Osteocyte (in vitro differentiated cells): ENCODE data around the gene FLII. TPM values are rescaled to one million over a fixed set of nuclear protein-coding genes. Genes with fewer than 3 reads are reported as not detected.
A peak's percentile ranks its signal among the peaks of the same experiment; 100 is the strongest.
"Not testable (repeated sequence)": the region's sequence is repeated elsewhere in the genome, so short reads cannot be mapped to it uniquely, and the experiment has no call there.

ENCODE experiments used
- DNase-seq: peaks from one replicate; pipeline ENCODE4 v3.0.0; 2021; ENCODE audit warnings: mixed read lengths; ENCODE audit not compliant: unreplicated experiment; ENCODE audit errors: extremely low spot score
- H3K27ac Mint-ChIP-seq: one replicate; pipeline ENCODE4 v1.8.0; 2021; ENCODE audit warnings: mild to moderate bottlenecking, mixed read lengths; ENCODE audit not compliant: unreplicated experiment
- H3K27me3 Mint-ChIP-seq: one replicate; pipeline ENCODE4 v1.8.0; 2021; ENCODE audit warnings: mixed read lengths; ENCODE audit not compliant: unreplicated experiment
- H3K36me3 Mint-ChIP-seq: one replicate; pipeline ENCODE4 v1.8.0; 2021; ENCODE audit warnings: mixed read lengths; ENCODE audit not compliant: unreplicated experiment
- H3K4me1 Mint-ChIP-seq: one replicate; pipeline ENCODE4 v1.8.0; 2021; ENCODE audit warnings: mixed read lengths; ENCODE audit not compliant: unreplicated experiment
- H3K4me3 Mint-ChIP-seq: one replicate; pipeline ENCODE4 v1.8.0; 2021; ENCODE audit warnings: mild to moderate bottlenecking, moderate library complexity, mixed read lengths; ENCODE audit not compliant: unreplicated experiment
- H3K9me3 Mint-ChIP-seq: one replicate; pipeline ENCODE4 v1.8.0; 2021; ENCODE audit warnings: mixed read lengths; ENCODE audit not compliant: unreplicated experiment
- CTCF ChIP-seq: fragments of 200-600 bp; sonication (generic); IDR thresholded peaks from 2 replicates; pipeline ENCODE4 v1.5.0; 2021; ENCODE audit warnings: antibody characterized with exemption, mild to moderate bottlenecking, moderate library complexity
- total RNA-seq: library from RNA; stranded (reverse); gene quantifications from 2 replicates; pipeline ENCODE4 v1.2.1, GENCODE V29; 2021

FLII gene
- total RNA-seq, 1 donor from 2014 or later: 214 TPM

- TF ChIP-seq CTCF: no peak
- Mint-ChIP-seq H3K27me3 (no peaks in the 10 kb centered on the region), H3K36me3 (no peaks in the 10 kb centered on the region), H3K4me1 (peaks cover 29% of the 10 kb centered on the region), H3K9me3 (no peaks in the 10 kb centered on the region), H3K27ac (peak within 1 kb of the TSS; percentile 89), H3K4me3 (peak within 1 kb of the TSS; percentile 97)
- peak; percentile 99 for DNase-seq
Measured at GRCh38 chr17:18225121-18225641, 33.4 kb downstream of the FLII start, which contains the start of gene LLGL1. LLGL1 (plus strand) TSS chr17:18225635; CDS start chr17:18225683, 48 bp downstream.

DNA sequence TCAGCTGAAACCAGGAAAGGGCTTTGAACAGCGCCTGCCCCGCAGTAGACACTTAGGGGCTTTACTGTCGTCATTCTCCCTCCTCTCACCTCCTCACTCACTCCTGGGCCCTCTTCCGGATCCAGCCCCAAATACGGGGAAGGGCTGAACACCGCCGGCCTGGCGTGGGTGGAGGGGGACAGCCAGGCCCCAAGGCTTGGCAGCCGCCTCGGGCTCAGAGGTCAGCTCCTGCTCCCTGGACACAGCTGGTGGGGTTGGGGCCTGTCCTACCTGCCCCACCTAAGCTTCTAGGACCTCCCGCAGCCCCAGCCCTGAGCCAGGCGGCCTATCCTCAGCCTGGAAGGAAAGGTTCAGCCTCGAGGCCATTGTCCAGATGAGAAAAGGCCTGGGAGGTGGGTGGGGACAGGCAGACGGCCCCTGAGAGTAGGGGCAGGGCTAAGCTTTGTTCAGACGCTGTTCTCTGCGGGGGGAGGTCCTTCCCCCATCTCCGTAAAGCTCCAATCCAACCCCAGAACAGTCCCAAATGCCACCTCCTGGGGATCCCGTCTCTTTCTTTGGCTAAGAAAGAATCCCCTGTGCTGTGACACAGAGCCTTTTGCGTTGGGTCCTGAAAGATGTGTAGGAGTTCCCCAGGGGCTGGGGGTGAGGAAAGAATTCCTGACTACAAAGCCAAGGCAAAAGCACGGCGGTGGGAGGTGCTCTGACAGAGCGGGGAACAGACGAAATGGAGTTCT, 34.0 kb downstream of the FLII start:
- peaks cover 29% of the 10 kb centered on the region for H3K4me1 Mint-ChIP-seq
- DNase-seq: no peak

DNA sequence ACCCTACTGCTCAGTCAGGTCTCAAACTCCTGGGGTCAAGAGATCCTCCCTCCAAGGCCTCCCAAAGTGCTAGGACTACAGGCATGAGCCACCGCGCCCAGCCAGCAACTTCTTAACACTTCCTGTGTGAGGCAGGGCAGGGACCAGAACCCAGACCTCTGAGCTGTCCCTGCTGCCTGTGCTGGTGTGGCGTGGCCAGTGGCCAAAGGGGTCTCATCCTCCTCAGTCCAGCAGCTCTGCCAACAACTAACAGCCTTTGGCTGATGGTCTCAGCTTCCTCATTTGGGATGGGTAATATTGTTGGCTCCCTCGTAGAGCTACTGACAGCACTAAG, 34.5 kb downstream of the FLII start:
- no peaks in the 10 kb centered on the region for H3K36me3 Mint-ChIP-seq

More for the DNA sequence above, 34.0 kb downstream of the FLII start:
- peak overlapping the region; percentile 71 for H3K4me3 Mint-ChIP-seq
- H3K27me3 Mint-ChIP-seq: no peaks in the 10 kb centered on the region
- no peak for TF ChIP-seq CTCF
- H3K36me3 Mint-ChIP-seq: no peaks in the 10 kb centered on the region
- peak overlapping the region; percentile 85 for H3K27ac Mint-ChIP-seq
- H3K9me3 Mint-ChIP-seq: no peaks in the 10 kb centered on the region

GRCh38 chr17:18218756-18219415, 39.7 kb downstream of the FLII start:
- no peak for DNase-seq
- no peak for TF ChIP-seq CTCF
- Mint-ChIP-seq H3K4me1 (peaks cover 10% of the 10 kb centered on the region), H3K36me3 (no peaks in the 10 kb centered on the region), H3K27ac (peak overlapping the region; percentile 57), H3K4me3 (no peak overlapping the region), H3K9me3 (no peaks in the 10 kb centered on the region), H3K27me3 (no peaks in the 10 kb centered on the region)

More for the DNA sequence above, 34.5 kb downstream of the FLII start:
- no peak for TF ChIP-seq CTCF
- DNase-seq: no peak
- Mint-ChIP-seq H3K4me1 (peaks cover 33% of the 10 kb centered on the region), H3K27ac (no peak overlapping the region), H3K9me3 (no peaks in the 10 kb centered on the region), H3K27me3 (no peaks in the 10 kb centered on the region), H3K4me3 (no peak overlapping the region)

DNA sequence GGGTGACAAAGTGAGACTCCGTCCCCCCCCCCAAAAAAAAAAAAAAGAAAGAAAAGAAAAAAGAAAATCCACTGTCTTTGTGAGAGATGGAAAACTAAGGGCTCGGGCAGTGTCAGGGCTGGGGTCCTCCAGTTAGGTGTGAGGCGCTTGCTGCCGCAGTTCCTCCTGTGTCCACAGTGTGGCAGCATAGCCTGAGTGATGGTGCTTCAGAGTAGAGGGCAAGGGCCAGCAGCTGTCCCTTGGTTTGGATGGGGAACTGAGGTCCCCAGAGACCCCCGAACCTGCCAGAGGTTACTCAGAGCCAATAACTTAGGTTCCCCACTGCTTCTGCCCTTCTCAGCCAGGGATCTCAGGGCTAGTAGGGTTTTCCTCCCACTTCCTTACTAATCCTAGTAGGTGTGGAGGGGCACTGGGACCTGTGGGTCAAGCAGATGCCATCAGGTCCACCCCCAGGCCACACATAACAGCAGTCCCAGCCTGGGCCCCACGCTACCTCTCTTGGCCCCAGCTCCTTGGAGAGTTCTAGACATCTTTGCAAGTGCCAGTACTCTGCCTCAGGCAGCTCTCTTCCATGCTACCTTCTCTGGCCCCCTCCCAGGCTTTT, 41.0 kb downstream of the FLII start:
- H3K4me3 Mint-ChIP-seq: no peak overlapping the region
- peaks cover 10% of the 10 kb centered on the region for H3K4me1 Mint-ChIP-seq
- no peak overlapping the region for H3K27ac Mint-ChIP-seq
- H3K27me3 Mint-ChIP-seq: no peaks in the 10 kb centered on the region
- peak; percentile 85 for TF ChIP-seq CTCF
- H3K36me3 Mint-ChIP-seq: no peaks in the 10 kb centered on the region
- H3K9me3 Mint-ChIP-seq: no peaks in the 10 kb centered on the region
- peak; percentile 90 for DNase-seq

DNA sequence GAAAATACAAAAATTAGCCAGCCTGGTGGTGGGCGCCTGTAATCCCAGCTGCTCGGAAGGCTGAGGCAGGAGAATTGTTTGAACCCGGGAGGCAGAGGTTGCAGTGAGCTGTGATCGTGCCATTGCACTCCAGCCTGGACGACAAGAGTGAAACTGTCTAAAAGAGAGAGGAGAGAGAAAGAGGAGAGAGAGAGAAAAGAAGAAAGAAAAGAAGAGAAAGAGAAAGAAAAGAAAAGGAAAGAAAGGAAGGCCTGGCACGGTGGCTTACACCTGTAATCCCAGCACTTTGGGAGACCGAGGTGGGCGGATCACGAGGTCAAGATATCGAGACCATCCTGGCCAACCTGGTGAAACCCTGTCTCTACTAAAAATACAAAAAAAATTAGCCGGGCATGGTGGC, 41.6 kb downstream of the FLII start:
- H3K4me1 Mint-ChIP-seq: peaks cover 10% of the 10 kb centered on the region
- H3K27ac Mint-ChIP-seq, H3K4me3 Mint-ChIP-seq, H3K27me3 Mint-ChIP-seq, H3K36me3 Mint-ChIP-seq, H3K9me3 Mint-ChIP-seq, DNase-seq: not testable (repeated sequence)
